K562 (cell line): ENCODE measurements around the gene XPOT. TPM values are rescaled to one million over a fixed set of nuclear protein-coding genes. Genes with fewer than 3 reads are reported as not detected.

Experiments
- ATAC-seq: fragments of 200-7000 bp; cut with Tn5 transposase; 3 replicates; pipeline ENCODE4 v1.9.1; 2020; ENCODE audit warnings: moderate library complexity
- BruUV-seq: library from RNA; stranded (reverse); fragments of 400-500 nt; replicated peaks from 2 replicates; lab custom pipeline; 2021; lab: Mats Ljungman, UMichigan
- CTCF ChIA-PET: fragments of 300-600 bp; formaldehyde crosslinking; extraction: SDS; loops from one replicate; lab custom pipeline; 2021; ENCODE audit warnings: low intra/inter-chr PET ratio; lab: Yijun Ruan, JAX
- POLR2A ChIA-PET: fragments of 300-600, 350-650 bp; sonication (Branson Sonifier 250); formaldehyde crosslinking; extraction: SDS; loops from one replicate; lab custom pipeline; 2021; ENCODE audit warnings: antibody characterized with exemption, inconsistent platforms; lab: Yijun Ruan, JAX
- DNase-seq, 4 experiments: peaks; one replicate each; pipeline versions ENCODE4 v3.0.0 to v3.0.0-alpha.2; 2011 to 2018; ENCODE audit warnings: low spot score in 3 of 4, mixed read lengths in 3 of 4; ENCODE audit errors: extremely low read depth in 1 of 4
- FAIRE-seq: peaks from 2 replicates; lab custom pipeline; 2011; peaks lifted over from hg19 to GRCh38; lab: Jason Lieb, UNC
- H2AFZ ChIP-seq: 2 replicates; pipeline ENCODE4 v1.6.0; 2011; ENCODE audit warnings: low read depth, low read length, control low read depth, inconsistent platforms
- H3K27ac ChIP-seq: fragments of 200-600 bp; 3 replicates; pipeline ENCODE4 v1.8.0; 2011; ENCODE audit warnings: low read depth, mild to moderate bottlenecking, control low read depth, inconsistent platforms, low read length, moderate library complexity, mixed read lengths; ENCODE audit errors: extremely low read depth
- H3K27me3 ChIP-seq, 2 experiments: fragments of 300-600 bp in 1 of 2; 2 replicates in 1 of 2; 3 replicates in 1 of 2; pipeline versions ENCODE4 v1.6.0 to v1.8.0; 2011; ENCODE audit warnings: inconsistent platforms in 2 of 2, low read length in 2 of 2, mild to moderate bottlenecking in 1 of 2, mixed read lengths in 1 of 2, moderate library complexity in 1 of 2; ENCODE audit not compliant: control insufficient read depth in 2 of 2, insufficient read depth in 2 of 2
- H3K36me3 ChIP-seq: fragments of 300-600 bp; 3 replicates; pipeline ENCODE4 v1.8.0; 2011; ENCODE audit warnings: mild to moderate bottlenecking, low read length, inconsistent platforms; ENCODE audit not compliant: control insufficient read depth, insufficient read depth
- H3K4me1 ChIP-seq, 2 experiments: fragments of 200-600 bp in 1 of 2; replicated peaks in 1 of 2; 2 replicates in 1 of 2; 3 replicates in 1 of 2; pipeline versions ENCODE4 v1.5.1 to v1.8.0; 2011; ENCODE audit warnings: inconsistent platforms in 2 of 2, low read length in 2 of 2, mild to moderate bottlenecking in 1 of 2, mixed read lengths in 1 of 2, moderate library complexity in 1 of 2; ENCODE audit not compliant: control insufficient read depth in 2 of 2, insufficient read depth in 2 of 2
- H3K4me2 ChIP-seq: 2 replicates; pipeline ENCODE4 v1.6.1; 2011; ENCODE audit warnings: low read length, control low read depth, inconsistent platforms, mixed read lengths; ENCODE audit not compliant: insufficient read depth
- H3K4me3 ChIP-seq: fragments of 200-600 bp; sonication (generic), shearing (Covaris generic); 2 replicates; pipeline ENCODE4 v1.5.1; 2016; ENCODE audit warnings: control low read depth, inconsistent platforms
- H3K79me2 ChIP-seq: fragments of 200-600 bp; 3 replicates; pipeline ENCODE4 v1.8.0; 2011; ENCODE audit warnings: low read length, inconsistent platforms; ENCODE audit not compliant: control insufficient read depth, insufficient read depth
- H3K9ac ChIP-seq, 2 experiments: 2 replicates each; pipeline versions ENCODE4 v1.6.0 to v1.6.1; 2011; ENCODE audit warnings: low read depth in 2 of 2, low read length in 2 of 2, control low read depth in 1 of 2, inconsistent platforms in 1 of 2, mild to moderate bottlenecking in 1 of 2, mixed read lengths in 1 of 2; ENCODE audit not compliant: insufficient read depth in 1 of 2
- H3K9me1 ChIP-seq: one replicate; pipeline ENCODE4 v1.6.0; 2011; ENCODE audit warnings: inconsistent platforms, mild to moderate bottlenecking, low read length, moderate library complexity; ENCODE audit not compliant: control insufficient read depth, insufficient read depth
- H3K9me3 ChIP-seq: replicated peaks from 2 replicates; pipeline ENCODE4 v1.5.1; 2011; ENCODE audit warnings: low read depth, low read length, inconsistent platforms; ENCODE audit not compliant: control insufficient read depth, insufficient read depth
- H4K20me1 ChIP-seq: replicated peaks from 2 replicates; pipeline ENCODE4 v1.6.1; 2011; ENCODE audit warnings: low read length, inconsistent platforms, mixed read lengths; ENCODE audit not compliant: control insufficient read depth, insufficient read depth
- ARID1B ChIP-seq: fragments of 450-650 bp; IDR thresholded peaks from 2 replicates; pipeline ENCODE4 v1.6.1; 2016; ENCODE audit warnings: antibody characterized with exemption, mild to moderate bottlenecking, inconsistent platforms
- CHD1 ChIP-seq: fragments of 200-600 bp; sonication (generic); IDR thresholded peaks from one replicate; pipeline ENCODE4 v1.6.1; 2012; ENCODE audit warnings: mild to moderate bottlenecking, moderate library complexity, low read length, inconsistent platforms
- CREB3 ChIP-seq: fragments of 450-650 bp; conservative IDR thresholded peaks from 2 replicates; pipeline ENCODE4 v1.6.1; 2016; ENCODE audit warnings: missing genetic modification characterization, low read depth, mild to moderate bottlenecking, missing compliant biosample characterization, moderate library complexity
- CREM ChIP-seq: IDR thresholded peaks from 2 replicates; pipeline ENCODE4 v1.6.1; 2014; ENCODE audit warnings: antibody characterized with exemption, low read depth
- GABPB1 ChIP-seq: sonication (generic); formaldehyde crosslinking; IDR thresholded peaks from 2 replicates; pipeline ENCODE4 v1.8.0; 2022; ENCODE audit warnings: mild to moderate bottlenecking, missing genetic modification reagents
- MLLT1 ChIP-seq, 2 experiments: fragments of 450-650 bp; IDR thresholded peaks; 2 replicates each; pipeline ENCODE4 v1.6.1; 2016
- NFYB ChIP-seq: IDR thresholded peaks from 2 replicates; pipeline ENCODE4 v1.6.1; 2011; ENCODE audit warnings: mild to moderate bottlenecking, moderate library complexity; ENCODE audit not compliant: insufficient read length; ENCODE audit errors: extremely low read depth
- NR1H2 ChIP-seq: sonication (generic); formaldehyde crosslinking; IDR thresholded peaks from 2 replicates; pipeline ENCODE4 v1.4.0; 2020; ENCODE audit warnings: mild to moderate bottlenecking, missing genetic modification reagents
- POLR2AphosphoS5 ChIP-seq: IDR thresholded peaks from 2 replicates; pipeline ENCODE4 v1.6.1; 2011; ENCODE audit warnings: mild to moderate bottlenecking, low read depth, low read length, moderate library complexity; ENCODE audit not compliant: control insufficient read depth, insufficient read depth
- RNF219 ChIP-seq: fragments of 250-450 bp; sonication (Bioruptor Pico); IDR thresholded peaks from 2 replicates; pipeline ENCODE4 v1.5.0; 2022; ENCODE audit warnings: mild to moderate bottlenecking
- ZNF583 ChIP-seq: fragments of 250-450 bp; sonication (Bioruptor Pico); IDR thresholded peaks from 2 replicates; pipeline ENCODE4 v1.4.0; 2020
- WGBS: fragments of 100-300 bp; shearing (Covaris generic); methylation state at CpG from one replicate; pipeline ENCODE4 v1.1.6; 2016; ENCODE audit warnings: low coverage, mixed read lengths; ENCODE audit not compliant: insufficient coverage; ENCODE audit errors: missing lambda C conversion rate; 5-methylcytosine and 5-hydroxymethylcytosine counted together
- in situ Hi-C: fragments of 300-500 bp; cut with MboI; formaldehyde crosslinking; loops from 4 replicates; pipeline ENCODE4 v1.15.0; 2018; ENCODE audit warnings: inconsistent platforms, mixed read lengths
- intact Hi-C: fragments of 100-400 bp; cut with micrococcal nuclease; formaldehyde crosslinking; loops from 2 replicates; pipeline ENCODE4 v1.14.2; 2022
- polyA plus RNA-seq, 8 experiments: library from polyadenylated mRNA; depleted of rRNA in 4 of 8; stranded (reverse) in 5 of 8; unstranded in 3 of 8; fragments of >200 nt; fragmentation: Nextera tagmentation in 2 of 8; fragmentation: Illumina TruSeq in 1 of 8; extraction: Ambion mirVana in 2 of 8; extraction: Trizol in 1 of 8; gene quantifications; 2 replicates each; pipeline versions ENCODE4 v1.2.1 to v1.2.3, GENCODE V29; 2011 to 2014; ENCODE audit warnings: inconsistent platforms in 1 of 8, missing spikeins in 1 of 8
- total RNA-seq, 7 experiments: library from RNA; depleted of rRNA in 6 of 7; stranded (reverse); fragments of >200 nt in 6 of 7; fragmentation: Illumina TruSeq in 2 of 7; extraction: Trizol in 2 of 7; gene quantifications; 2 replicates each; pipeline versions ENCODE4 v1.2.1 to v1.2.3, GENCODE V29; 2011 to 2021; ENCODE audit warnings: low replicate concordance in 1 of 7
- TF ChIP-seq, protein P1 (sequence below): IDR thresholded peaks from 2 replicates; pipeline ENCODE4 v1.6.1; 2016; ENCODE audit warnings: missing genetic modification characterization, missing compliant biosample characterization

The XPOT gene
- total and polyA plus RNA-seq, 9 of the 15 experiments (the other 6 are each of a cell fraction or from before 2014, with no cell fraction given): 26.2 to 192 (median 102) TPM

- no peaks in the 10 kb centered on the region for H3K27me3 ChIP-seq
- H3K27ac ChIP-seq: peak overlapping the region; percentile 72
- H3K9ac ChIP-seq: peak overlapping the region in 1 of 2 experiments; percentile 65; a peak in 2 of 4 replicates
- no peak for FAIRE-seq
- peak overlapping the region; percentile 3; the same call in 1 of the 2 replicates for H2AFZ ChIP-seq
- POLR2A ChIA-PET: interaction anchor here (0.6 to 1.3 kb wide), 5 partner anchors 15 to 112 kb away, joined by 3 to 4 read pairs (median 3); partner anchors contain the start of gene XPOT
- H4K20me1 ChIP-seq: no peaks in the 10 kb centered on the region
- H3K9me3 ChIP-seq: no peaks in the 10 kb centered on the region
- H3K4me2 ChIP-seq: peak overlapping the region; percentile 64
- in situ Hi-C loops (no loop called here), intact Hi-C loops (no loop called here)
- 27% methylated on average over 3 of the region's 3 CpGs for WGBS
- H3K4me1 ChIP-seq: peaks cover 13 to 21% of the 10 kb centered on the region in 2 experiments
- H3K36me3 ChIP-seq: peaks cover 51% of the 10 kb centered on the region
- CTCF ChIA-PET: no interaction called here
- no TSS peak for BruUV-seq
- no peak overlapping the region for H3K4me3 ChIP-seq
- no peak for DNase-seq
- no peak for ATAC-seq
- H3K79me2 ChIP-seq: peaks cover 84% of the 10 kb centered on the region
- H3K9me1 ChIP-seq: no peaks in the 10 kb centered on the region
- TF ChIP-seq RNF219: no peak
- no peak for TF ChIP-seq CREB3 (tag)
- TF ChIP-seq CREM: 0 out of 2 replicates have a peak, but pooled peaks have one; percentile 14
- TF ChIP-seq POLR2AphosphoS5: no peak
- no peak for TF ChIP-seq NR1H2 (CRISPR knock-in tag)
- TF ChIP-seq MLLT1 (IDR thresholded peaks at IDR 0.05): no peak
- no peak for TF ChIP-seq ZNF583 (CRISPR knock-in tag)
- TF ChIP-seq ARID1B: 0 out of 2 replicates have a peak, but pooled peaks have one; percentile 2
- no peak for TF ChIP-seq CHD1
- TF ChIP-seq, protein P1, sequence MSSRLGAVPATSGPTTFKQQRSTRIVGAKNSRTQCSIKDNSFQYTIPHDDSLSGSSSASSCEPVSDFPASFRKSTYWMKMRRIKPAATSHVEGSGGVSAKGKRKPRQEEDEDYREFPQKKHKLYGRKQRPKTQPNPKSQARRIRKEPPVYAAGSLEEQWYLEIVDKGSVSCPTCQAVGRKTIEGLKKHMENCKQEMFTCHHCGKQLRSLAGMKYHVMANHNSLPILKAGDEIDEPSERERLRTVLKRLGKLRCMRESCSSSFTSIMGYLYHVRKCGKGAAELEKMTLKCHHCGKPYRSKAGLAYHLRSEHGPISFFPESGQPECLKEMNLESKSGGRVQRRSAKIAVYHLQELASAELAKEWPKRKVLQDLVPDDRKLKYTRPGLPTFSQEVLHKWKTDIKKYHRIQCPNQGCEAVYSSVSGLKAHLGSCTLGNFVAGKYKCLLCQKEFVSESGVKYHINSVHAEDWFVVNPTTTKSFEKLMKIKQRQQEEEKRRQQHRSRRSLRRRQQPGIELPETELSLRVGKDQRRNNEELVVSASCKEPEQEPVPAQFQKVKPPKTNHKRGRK: no peak
- no peak for TF ChIP-seq GABPB1
- TF ChIP-seq NFYB: no peak
Measured at GRCh38 chr12:64457466-64457865, 53.3 kb downstream of the XPOT start.
